NAMALWA (cell line): ENCODE results near the gene GTF3C4.
A peak's percentile ranks its signal among the peaks of the same experiment; 100 is the strongest.

Experiments used
- DNase-seq: peaks from one replicate; pipeline ENCODE4 v3.0.0-alpha.2; 2015; ENCODE audit warnings: low spot score

Gene GTF3C4

DNA sequence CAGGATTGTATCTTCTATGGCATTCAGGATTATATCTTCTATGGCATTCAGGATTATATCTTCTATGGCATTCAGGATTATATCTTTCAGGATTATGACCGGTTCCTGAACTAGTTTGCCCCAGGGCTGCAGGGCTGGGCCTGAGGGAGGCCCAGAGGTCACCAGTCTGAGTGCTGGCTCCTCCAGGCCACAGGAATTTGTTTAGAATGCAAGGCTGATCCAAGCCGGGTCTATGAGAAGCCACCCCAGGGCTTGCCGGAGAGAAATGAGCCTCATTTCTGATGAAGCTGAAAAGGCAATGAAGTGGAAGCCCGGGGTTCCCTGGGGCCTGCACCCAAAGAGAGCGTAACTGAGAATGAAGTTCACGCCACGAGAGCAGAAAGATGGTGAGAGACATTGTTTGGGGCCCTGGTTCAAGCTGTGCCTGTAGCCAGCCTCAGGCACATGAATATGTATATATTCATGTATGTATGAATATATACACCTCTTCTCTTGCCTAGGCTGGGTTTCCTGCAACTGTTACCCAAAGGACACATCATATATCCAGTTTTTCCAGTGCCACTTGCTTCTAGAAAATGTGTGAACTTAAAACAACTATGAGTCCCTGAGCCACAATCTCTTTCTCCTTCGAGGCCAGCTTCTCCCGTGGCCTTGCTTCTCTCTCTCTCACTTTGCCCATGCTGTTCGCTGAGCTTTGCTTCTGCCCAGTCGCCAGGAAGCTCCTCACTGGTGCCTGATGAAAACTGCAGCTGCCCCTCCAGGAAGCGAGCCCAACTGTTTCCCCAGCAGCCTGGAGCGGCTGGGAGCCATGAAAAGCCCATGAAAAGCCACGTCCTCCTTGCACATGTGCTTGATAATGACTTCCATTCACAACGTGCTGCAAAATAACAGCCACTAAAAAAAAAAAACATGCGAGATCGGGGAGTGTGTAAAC, 62.3 kb downstream of the GTF3C4 start:
- DNase-seq, result no peak

DNA sequence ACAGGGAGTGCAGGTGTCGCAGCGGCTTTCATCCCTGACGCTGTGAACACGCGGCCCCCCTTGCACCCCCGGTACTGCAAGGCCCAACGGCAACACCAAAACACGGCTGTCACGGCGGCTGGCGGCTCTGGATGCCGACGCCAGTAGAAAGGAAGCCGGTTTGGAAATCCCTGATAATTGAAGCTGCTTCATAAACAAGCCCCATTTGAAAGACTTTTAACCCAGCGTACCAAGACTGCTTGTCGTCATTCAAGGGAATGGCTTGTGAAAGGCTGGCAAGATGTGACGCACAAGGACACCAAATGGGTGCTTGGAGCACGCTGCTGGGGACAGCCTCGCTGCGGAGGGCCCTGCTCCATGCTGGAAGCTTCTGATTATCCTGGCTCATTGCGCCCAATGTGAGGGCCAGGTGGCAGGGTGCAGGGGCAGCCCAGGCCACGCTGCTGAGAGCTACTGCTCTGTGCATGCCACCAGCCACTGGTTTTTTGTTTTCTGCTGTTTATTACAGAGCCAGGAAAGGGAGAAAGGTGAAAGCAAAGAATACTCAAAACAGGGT, 63.1 kb downstream of the GTF3C4 start:
- no peak for DNase-seq

DNA sequence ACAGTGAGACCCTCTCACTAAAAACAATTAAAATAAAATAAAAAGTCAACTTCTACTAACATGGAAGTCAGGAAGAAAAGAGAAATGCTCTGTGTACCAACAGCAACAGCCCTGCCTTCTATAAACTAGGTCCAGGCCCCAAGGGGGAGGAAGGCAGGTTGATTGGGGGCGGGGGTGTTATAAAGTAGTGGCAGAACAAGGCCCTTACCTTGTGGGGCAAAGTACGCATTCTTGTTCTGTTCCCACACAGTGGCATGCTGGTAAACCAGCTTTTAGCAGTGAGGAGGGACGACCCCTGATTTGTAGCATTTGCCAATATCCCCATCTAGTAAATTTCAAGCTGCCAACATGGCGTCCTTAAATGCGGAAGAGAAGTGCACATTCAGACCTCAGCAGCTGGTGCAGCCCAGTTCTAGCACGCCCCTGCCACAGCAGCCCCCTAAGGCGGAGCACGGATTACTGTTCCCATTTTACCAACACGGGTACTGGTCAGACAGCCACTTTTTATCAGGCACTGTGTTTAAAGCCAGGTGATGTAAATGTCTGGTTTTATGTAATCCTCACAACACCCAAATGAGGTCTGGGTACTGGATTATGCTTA, 69.5 kb downstream of the GTF3C4 start:
- DNase-seq, result no peak

DNA sequence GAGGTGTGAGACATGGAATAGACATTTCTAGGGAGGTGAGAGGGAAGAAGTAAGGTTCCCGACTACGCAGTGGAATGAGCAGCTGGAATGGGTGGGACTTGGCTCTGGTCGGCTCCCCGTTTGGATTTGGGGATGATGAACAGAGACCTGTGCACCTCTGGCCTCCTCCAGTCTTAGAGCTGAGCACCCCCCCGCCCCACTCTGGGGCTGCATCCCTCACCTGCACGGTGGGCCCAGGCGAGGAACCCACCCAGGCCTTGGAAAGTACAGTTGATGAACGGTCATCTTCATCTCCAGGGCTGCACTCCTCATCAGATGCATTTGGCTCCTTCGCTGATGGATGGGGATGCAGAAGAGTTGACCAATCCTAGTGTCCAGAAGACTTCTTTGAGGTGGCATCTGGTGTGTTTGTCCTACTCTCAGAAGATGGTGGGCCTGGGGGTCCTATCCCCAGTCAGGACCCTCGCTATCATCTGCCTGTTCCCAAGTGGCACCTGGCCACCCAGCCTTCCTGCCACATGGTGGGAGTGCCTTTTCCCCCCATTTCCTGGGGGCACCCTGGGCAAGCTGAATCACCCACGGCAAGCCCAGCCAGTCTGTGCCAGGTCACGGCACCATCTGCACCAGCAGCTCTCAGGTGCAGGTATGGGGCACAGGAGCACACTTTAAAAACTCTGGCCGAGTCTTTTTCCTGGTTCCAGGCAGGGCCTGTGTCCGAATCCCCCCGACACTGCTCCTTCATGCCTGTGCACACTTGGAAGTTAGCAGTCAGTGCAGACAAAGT, 70.5 kb downstream of the GTF3C4 start:
- DNase-seq, result no peak

DNA sequence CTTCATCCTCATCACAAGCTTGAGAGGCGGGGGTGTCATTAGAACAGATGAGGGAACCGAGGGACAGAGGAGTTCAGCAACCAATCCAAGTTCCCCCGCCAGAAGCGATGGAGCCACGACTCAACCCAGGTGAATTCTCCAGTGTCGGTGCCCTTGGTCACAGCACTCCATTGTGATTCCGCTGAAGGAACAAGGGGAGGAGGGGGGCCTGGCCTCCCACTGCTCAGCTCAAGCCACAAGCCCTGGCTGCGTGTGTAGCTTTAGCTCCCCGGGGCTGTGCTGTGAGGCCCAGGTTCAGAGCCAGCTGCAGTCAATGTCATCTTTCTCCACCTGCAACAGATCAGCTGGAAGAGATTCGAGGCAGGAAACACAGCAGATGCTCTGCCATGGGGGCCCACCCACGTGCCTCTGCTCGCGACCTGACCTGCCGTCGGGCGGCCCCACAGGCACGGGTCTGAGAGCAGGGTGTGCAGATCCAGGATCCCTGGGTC, 72.6 kb downstream of the GTF3C4 start:
- peak; percentile 13 for DNase-seq

DNA sequence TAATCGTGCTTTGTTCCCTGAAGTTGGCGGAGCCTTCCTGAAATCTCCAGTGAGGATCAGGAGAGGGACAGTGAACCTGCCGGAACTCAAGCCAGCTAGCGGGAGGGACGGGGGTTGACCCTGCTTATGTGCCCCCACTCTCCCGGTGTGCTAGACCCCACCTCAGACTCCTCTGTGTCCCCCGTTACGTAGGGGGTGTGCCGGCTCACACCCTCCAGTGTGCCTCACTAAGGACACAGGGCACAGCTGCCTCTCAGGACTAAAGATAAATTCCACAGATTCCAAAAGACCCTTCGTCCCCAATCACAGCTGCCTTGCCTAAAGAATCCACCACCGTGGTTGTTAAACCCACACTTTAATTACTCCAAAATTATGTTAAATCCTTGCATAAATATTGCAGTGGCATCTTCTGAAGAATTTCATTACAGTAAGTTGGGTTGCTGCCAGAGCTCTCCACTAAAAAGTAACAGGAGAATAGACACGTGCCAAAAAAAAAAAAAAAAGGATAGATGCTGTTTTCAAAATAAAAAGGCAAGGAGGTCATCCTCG, 73.7 kb downstream of the GTF3C4 start:
- DNase-seq, result no peak
